DND-41 (cell line): ENCODE measurements around the gene RIPOR2.

ENCODE experiments used
- CTCF ChIP-seq: IDR thresholded peaks from 2 replicates; pipeline ENCODE4 v1.5.1; 2012; ENCODE audit warnings: borderline replicate concordance, low read length, moderate library complexity, mild to moderate bottlenecking; ENCODE audit not compliant: poor library complexity, severe bottlenecking; ENCODE audit errors: extremely low read depth
- EZH2 ChIP-seq: IDR thresholded peaks from 3 replicates; pipeline ENCODE4 v1.6.1; 2012; ENCODE audit warnings: borderline replicate concordance, low read depth, mild to moderate bottlenecking, moderate library complexity, low read length, inconsistent platforms; ENCODE audit not compliant: severe bottlenecking

- TF ChIP-seq CTCF (no peak), EZH2 (no peak)
Observed at GRCh38 chr6:24875534-24875901, 60.2 kb downstream of the RIPOR2 start.
